B cell (primary cell): ENCODE measurements around the gene CHPF2. TPM values are rescaled to one million over a fixed set of nuclear protein-coding genes. Genes with fewer than 3 reads are reported as not detected.

ENCODE experiments used
- ATAC-seq: fragments of 200-7000 bp; cut with Tn5 transposase; one replicate; pipeline ENCODE4 v1.10.0; 2021; ENCODE audit warnings: low read depth, mild to moderate bottlenecking, moderate number of reproducible peaks, moderate library complexity
- CTCF ChIA-PET: fragments of 350-600 bp; sonication (Branson Sonifier 250); formaldehyde crosslinking; loops from one replicate; lab custom pipeline; 2021; ENCODE audit warnings: antibody characterized with exemption, inconsistent platforms; lab: Charles Lee
- POLR2A ChIA-PET: fragments of 350-600 bp; sonication (Branson Sonifier 250); formaldehyde crosslinking; loops from one replicate; lab custom pipeline; 2021; ENCODE audit warnings: antibody characterized with exemption; lab: Charles Lee
- DNase-seq: peaks from one replicate; pipeline ENCODE4 v3.0.0; 2013
- H2AFZ ChIP-seq: 2 replicates; pipeline ENCODE4 v1.6.1; 2012; ENCODE audit warnings: mild to moderate bottlenecking, low read depth, low read length; ENCODE audit not compliant: insufficient read depth, poor library complexity, severe bottlenecking
- H3K27ac ChIP-seq, 2 donors: 1 replicate in 1 of 2; 2 replicates in 1 of 2; pipeline ENCODE4 v1.5.1; 2012 to 2013; ENCODE audit warnings: low read length in 2 of 2, mild to moderate bottlenecking in 2 of 2, moderate library complexity in 1 of 2
- H3K27me3 ChIP-seq, 4 experiments: fragments of 200-600 bp in 1 of 4; sonication (generic) in 1 of 4; replicated peaks in 1 of 4; 1 replicate in 2 of 4; 2 replicates in 2 of 4; pipeline versions ENCODE4 v1.6.1 to v1.7.0; 2013 to 2016; ENCODE audit warnings: low read length in 3 of 4, mild to moderate bottlenecking in 2 of 4, mixed read lengths in 1 of 4, moderate library complexity in 1 of 4; ENCODE audit not compliant: insufficient read depth in 4 of 4, control insufficient read depth in 3 of 4; ENCODE audit errors: control extremely low read depth in 1 of 4
- H3K36me3 ChIP-seq, 2 experiments: replicated peaks in 1 of 2; 1 replicate in 1 of 2; 2 replicates in 1 of 2; pipeline versions ENCODE4 v1.6.1 to v1.7.1; 2013; ENCODE audit warnings: low read length in 1 of 2; ENCODE audit not compliant: insufficient read depth in 2 of 2, control insufficient read depth in 1 of 2; ENCODE audit errors: control extremely low read depth in 1 of 2, extremely low read depth in 1 of 2
- H3K4me1 ChIP-seq, 2 donors: fragments of 200-600 bp in 1 of 2; sonication (generic) in 1 of 2; 1 replicate in 1 of 2; 2 replicates in 1 of 2; pipeline versions ENCODE4 v1.5.1 to v1.6.1; 2013 to 2017; ENCODE audit warnings: low read length in 2 of 2; ENCODE audit not compliant: control insufficient read depth in 2 of 2, insufficient read depth in 2 of 2
- H3K4me2 ChIP-seq: replicated peaks from 2 replicates; pipeline ENCODE3; 2012; ENCODE audit warnings: mild to moderate bottlenecking, low read depth, low read length; ENCODE audit not compliant: poor library complexity, severe bottlenecking
- H3K4me3 ChIP-seq, 5 experiments: fragments of 200-600 bp in 1 of 5; sonication (generic) in 1 of 5; 1 replicate in 3 of 5; 2 replicates in 2 of 5; pipeline versions ENCODE4 v1.5.1 to v1.7.0; 2011 to 2016; ENCODE audit warnings: low read length in 4 of 5, mild to moderate bottlenecking in 4 of 5, low read depth in 2 of 5, control low read depth in 1 of 5, moderate library complexity in 1 of 5; ENCODE audit not compliant: insufficient read depth in 1 of 5; ENCODE audit errors: control extremely low read depth in 1 of 5, extremely low read depth in 1 of 5
- H3K79me2 ChIP-seq: fragments of 200-600 bp; sonication (generic); one replicate; pipeline ENCODE4 v1.6.0; 2016; ENCODE audit warnings: low read length; ENCODE audit not compliant: control insufficient read depth, insufficient read depth
- H3K9ac ChIP-seq: fragments of 200-600 bp; sonication (generic); 2 replicates; pipeline ENCODE4 v1.6.1; 2017; ENCODE audit warnings: mild to moderate bottlenecking, low read length, moderate library complexity
- H3K9me3 ChIP-seq, 3 donors: one replicate each; pipeline versions ENCODE4 v1.6.1 to v1.7.1; 2013; ENCODE audit warnings: low read length in 2 of 3; ENCODE audit not compliant: control insufficient read depth in 2 of 3, insufficient read depth in 1 of 3; ENCODE audit errors: control extremely low read depth in 1 of 3
- H4K20me1 ChIP-seq: 2 replicates; pipeline ENCODE4 v1.6.0; 2012; ENCODE audit warnings: mild to moderate bottlenecking, low read length; ENCODE audit not compliant: insufficient read depth, control insufficient read depth, poor library complexity, severe bottlenecking
- H3K27ac Mint-ChIP-seq: one replicate; pipeline ENCODE4 v1.8.0; 2021; ENCODE audit warnings: mixed read lengths
- H3K27me3 Mint-ChIP-seq: one replicate; pipeline ENCODE4 v1.8.0; 2021; ENCODE audit warnings: mixed read lengths
- H3K4me1 Mint-ChIP-seq: one replicate; pipeline ENCODE4 v1.8.0; 2021; ENCODE audit warnings: mixed read lengths
- H3K4me3 Mint-ChIP-seq: one replicate; pipeline ENCODE4 v1.8.0; 2021; ENCODE audit warnings: mixed read lengths
- H3K9me3 Mint-ChIP-seq: one replicate; pipeline ENCODE4 v1.8.0; 2022; ENCODE audit warnings: mixed read lengths; ENCODE audit not compliant: insufficient read depth
- EZH2 ChIP-seq: IDR thresholded peaks from 2 replicates; pipeline ENCODE4 v1.6.1; 2012; ENCODE audit warnings: borderline replicate concordance, low read depth, mild to moderate bottlenecking, moderate library complexity, low read length; ENCODE audit not compliant: insufficient read depth, poor library complexity, severe bottlenecking
- WGBS: methylation state at CpG from one replicate; pipeline ENCODE4 v1.1.5; 2013; ENCODE audit warnings: missing lambda C conversion rate; ENCODE audit not compliant: insufficient coverage; 5-methylcytosine and 5-hydroxymethylcytosine counted together
- intact Hi-C: fragments of 100-400 bp; cut with micrococcal nuclease; formaldehyde crosslinking; loops from one replicate; pipeline ENCODE4 v1.10.0; 2022
- polyA plus RNA-seq: library from polyadenylated mRNA; depleted of rRNA; stranded (reverse); fragments of >200 nt; gene quantifications from 2 replicates; pipeline ENCODE4 v1.2.3, GENCODE V29; 2012
- total RNA-seq, 2 donors: library from RNA; stranded (reverse); fragments of 120-200 nt in 1 of 2; gene quantifications; 1 replicate in 1 of 2; 2 replicates in 1 of 2; pipeline versions ENCODE4 v1.2.3 to v1.2.4, GENCODE V29; 2013 to 2022
- TF ChIP-seq, protein P1 (sequence below): fragments of 200-600 bp; IDR thresholded peaks from one replicate; pipeline ENCODE4 v1.8.0; 2022; ENCODE audit warnings: antibody characterized with exemption, mild to moderate bottlenecking

Gene CHPF2
- total and polyA plus RNA-seq, 2 donors (not counting 1 experiment from before 2014, with no cell fraction given): 39.4 to 39.9 TPM

DNA sequence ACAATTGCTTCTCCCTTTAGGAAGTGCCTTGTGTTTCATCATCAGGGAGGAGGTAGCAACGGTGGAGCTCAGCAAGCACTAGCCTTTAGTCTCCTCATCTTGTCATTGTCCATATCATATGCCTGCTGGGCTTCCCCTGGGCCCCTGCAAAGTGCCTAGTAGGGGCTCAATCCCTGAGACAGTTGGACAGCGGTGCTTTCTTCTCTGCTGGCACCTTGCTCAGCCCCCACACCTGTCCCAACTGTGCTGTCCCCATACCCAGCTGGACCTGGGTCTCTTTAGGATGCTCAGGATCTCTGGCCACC lies 10.7 kb downstream of the CHPF2 start:
- H3K9me3 Mint-ChIP-seq: no peaks in the 10 kb centered on the region
- Histone ChIP-seq H2AFZ (peak overlapping the region; percentile 64), H3K4me3 (peak overlapping the region in 4 of 5 experiments; percentile 13 to 69 (median 42)), H3K36me3 (peaks cover 0 to 6% of the 10 kb centered on the region in 2 experiments), H3K79me2 (no peaks in the 10 kb centered on the region), H4K20me1 (peaks cover 15% of the 10 kb centered on the region), H3K4me1 (peaks cover 37 to 40% of the 10 kb centered on the region in 2 donors), H3K9ac (peak overlapping the region; percentile 59), H3K27me3 (peaks cover 0 to 35% (median 15%) of the 10 kb centered on the region in 4 experiments), H3K9me3 (peaks cover 0 to 19% (median 0%) of the 10 kb centered on the region in 3 donors), H3K4me2 (peak overlapping the region; percentile 99), H3K27ac (no peak overlapping the region)
- DNase-seq (no peak), ATAC-seq (no peak)
- POLR2A ChIA-PET: interaction anchor here (1.5 to 1.8 kb wide), 2 partner anchors 10 to 16 kb away, joined by 3 to 13 read pairs; partner anchors contain the start of genes ABCF2 and CHPF2
- 42% methylated on average over 2 of the region's 2 CpGs for WGBS
- intact Hi-C loops: loop anchor here (1.0 kb wide), 1 partner anchor 16 kb away; the partner anchor contains the start of gene ABCF2
- TF ChIP-seq, protein P1, sequence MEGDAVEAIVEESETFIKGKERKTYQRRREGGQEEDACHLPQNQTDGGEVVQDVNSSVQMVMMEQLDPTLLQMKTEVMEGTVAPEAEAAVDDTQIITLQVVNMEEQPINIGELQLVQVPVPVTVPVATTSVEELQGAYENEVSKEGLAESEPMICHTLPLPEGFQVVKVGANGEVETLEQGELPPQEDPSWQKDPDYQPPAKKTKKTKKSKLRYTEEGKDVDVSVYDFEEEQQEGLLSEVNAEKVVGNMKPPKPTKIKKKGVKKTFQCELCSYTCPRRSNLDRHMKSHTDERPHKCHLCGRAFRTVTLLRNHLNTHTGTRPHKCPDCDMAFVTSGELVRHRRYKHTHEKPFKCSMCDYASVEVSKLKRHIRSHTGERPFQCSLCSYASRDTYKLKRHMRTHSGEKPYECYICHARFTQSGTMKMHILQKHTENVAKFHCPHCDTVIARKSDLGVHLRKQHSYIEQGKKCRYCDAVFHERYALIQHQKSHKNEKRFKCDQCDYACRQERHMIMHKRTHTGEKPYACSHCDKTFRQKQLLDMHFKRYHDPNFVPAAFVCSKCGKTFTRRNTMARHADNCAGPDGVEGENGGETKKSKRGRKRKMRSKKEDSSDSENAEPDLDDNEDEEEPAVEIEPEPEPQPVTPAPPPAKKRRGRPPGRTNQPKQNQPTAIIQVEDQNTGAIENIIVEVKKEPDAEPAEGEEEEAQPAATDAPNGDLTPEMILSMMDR: no peak
- TF ChIP-seq EZH2: no peak
- CTCF ChIA-PET: interaction anchor here (1.2 to 4.2 kb wide), 5 partner anchors 9 to 119 kb away, joined by 3 to 34 read pairs (median 8); partner anchors contain the start of gene ABCF2
- peaks cover 7% of the 10 kb centered on the region for H3K27me3 Mint-ChIP-seq
- no peak overlapping the region for H3K27ac Mint-ChIP-seq
- peaks cover 35% of the 10 kb centered on the region for H3K4me1 Mint-ChIP-seq
- peak overlapping the region; percentile 81 for H3K4me3 Mint-ChIP-seq
